GM18861 (cell line): Measurements from ENCODE around the gene ASB5.

ENCODE experiments used
- ATAC-seq: cut with Tn5 transposase; IDR thresholded peaks from one replicate; pipeline ENCODE4 v1.9.1; 2021; ENCODE audit not compliant: unreplicated experiment

Gene ASB5

DNA sequence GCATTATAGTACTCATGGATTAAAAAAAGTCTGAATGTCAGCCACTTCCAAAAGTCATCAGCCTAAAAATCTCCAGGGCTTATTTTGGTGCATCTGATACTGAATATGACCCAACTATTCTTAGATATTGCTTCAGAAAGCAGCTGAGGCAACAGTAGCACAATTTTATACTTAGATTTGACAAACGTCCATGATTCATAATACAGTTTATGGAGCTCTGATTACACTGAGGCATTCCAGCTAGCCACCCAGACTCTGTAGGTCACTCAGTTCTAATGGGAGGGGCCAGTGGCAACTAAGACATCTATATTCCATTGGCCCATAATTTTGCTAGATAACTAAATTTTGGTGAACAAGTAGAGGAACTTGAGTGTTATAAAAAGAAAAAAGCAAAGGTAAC lies 84.0 kb downstream of the ASB5 start:
- ATAC-seq, result no peak
